Measurements from ENCODE around the gene MVB12B.

The MVB12B gene

GRCh38 chr9:126304207-126304970 is 22.2 kb upstream of the MVB12B start:
- DNase-seq, result no peak

DNA sequence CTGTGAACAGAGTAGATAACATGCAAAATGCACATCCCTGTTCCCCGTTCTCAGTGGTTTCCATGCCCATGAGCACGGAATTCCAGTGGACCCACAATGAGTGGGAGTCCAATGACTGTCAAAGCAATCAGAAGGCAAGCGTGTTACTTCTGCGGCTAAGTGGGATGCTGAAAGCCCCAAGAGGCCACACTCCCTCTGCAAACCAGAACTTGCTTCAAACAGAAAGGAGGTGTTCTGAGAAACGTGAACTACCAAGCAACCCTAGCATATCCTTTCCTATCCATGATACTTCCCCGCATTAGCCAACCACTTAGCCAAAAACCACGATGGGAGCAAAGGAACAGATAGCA is 21.7 kb upstream of the MVB12B start:
- DNase-seq, result no peak

DNA sequence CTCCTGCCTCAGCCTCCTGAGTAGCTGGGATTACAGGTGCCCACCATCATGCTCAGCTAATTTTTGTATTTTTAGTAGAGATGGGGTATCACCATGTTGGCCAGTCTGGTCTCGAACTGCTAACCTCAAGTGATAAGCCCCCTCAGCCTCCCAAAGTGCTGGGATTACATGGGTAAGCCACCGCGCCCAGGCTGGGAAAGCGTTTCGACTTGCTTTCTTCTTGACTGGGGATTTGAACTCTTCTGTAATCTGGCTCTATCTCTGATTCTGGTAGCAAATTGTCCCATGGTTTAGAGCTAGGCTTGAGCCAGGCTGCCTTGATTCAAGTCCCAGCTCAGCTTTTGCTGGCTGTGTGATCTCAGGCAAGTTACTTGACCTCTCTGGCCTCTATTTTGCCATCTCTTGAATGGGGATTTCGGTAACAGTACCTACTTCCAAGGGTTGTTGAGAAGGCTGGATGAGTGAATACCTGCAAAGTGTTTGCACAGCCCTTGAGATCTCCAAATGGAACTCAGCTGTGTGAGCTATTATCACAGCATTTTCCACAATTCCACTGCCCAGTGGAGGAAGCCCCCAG is 20.5 kb upstream of the MVB12B start:
- DNase-seq, result no peak

DNA sequence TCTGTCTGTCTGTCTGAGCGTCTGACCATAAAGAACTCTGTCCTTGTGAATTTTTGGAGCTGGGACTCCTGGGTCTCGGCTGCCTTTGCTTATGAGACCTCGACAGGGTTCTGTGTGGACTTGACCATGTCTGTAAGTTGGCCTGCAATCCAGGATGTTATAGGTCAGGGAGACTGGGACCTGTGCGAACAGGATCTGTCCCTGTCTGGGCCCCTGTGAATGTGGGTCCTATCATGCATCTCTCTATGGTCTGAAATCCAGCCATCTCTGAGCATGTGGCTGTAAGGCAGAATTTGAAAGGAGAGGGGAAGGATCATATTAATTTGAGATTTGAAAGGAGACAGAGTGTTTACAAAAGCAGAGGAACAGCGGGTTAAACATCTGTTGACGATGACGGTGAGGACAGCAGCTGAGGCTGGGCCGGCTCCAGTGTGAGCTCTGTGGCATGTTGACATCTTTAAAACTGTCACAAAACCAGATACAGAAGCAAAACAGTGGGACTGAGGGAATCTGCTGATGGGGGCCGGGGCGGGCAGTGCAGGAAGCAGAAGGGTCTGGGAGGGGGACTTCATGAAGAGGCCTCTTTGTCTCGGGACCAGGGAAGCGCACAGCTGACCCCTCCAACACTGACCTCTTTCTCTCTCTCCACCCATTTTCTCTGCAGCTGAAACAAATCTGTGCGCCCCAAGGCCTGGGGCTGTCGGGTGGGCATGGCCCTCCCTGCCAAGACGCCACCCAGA is 19.1 kb upstream of the MVB12B start:
- DNase-seq, result no peak

GRCh38 chr9:126309427-126310189 is 17.0 kb upstream of the MVB12B start:
- no peak for DNase-seq

- no peak for DNase-seq
Measured at GRCh38 chr9:126312584-126313551, 13.8 kb upstream of the MVB12B start.

DNA sequence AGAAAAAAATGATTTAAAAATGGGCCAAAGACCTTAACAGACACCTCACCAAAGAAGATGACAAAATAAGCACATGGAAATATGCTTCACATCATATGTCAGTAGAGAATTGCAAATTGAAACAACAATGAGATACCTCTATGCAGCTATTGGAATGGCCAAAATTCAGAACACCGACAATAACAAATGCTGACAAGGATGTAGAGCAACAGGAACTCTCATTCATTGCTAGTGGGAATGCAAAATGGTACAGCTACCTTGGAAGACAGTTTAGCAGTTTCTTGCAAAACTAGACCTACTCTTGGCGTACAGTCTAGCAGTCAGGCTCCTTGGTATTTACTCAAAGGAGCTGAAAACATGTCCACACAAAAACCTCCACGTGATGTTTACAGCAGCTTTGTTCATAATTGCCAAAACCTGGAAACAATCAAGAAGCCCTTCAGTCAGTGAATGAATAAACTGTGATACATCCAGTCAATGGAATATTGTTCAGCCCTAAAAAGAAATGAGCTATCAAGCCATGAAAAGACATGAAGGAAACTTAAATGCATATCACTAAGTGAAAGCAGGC is 10.5 kb upstream of the MVB12B start:
- DNase-seq, result no peak

DNA sequence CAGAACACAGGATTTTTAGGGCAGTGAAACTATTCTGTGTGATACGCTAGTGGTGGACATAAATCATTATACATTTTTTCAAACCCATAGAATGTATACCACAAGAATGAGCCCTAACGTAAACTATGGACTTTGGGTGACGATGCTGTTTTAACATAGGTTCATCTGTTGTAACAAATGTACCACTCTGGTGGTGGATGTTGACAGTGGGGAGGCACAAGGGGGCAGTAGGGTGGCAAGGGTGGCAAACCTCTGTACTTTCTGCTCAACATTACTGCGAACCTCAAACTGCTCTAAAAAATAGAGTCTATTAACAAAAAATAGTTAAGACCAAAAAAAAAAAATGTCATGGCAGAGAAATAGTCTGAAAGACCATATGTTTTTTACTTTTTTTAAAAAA is 9.1 kb upstream of the MVB12B start:
- no peak for DNase-seq

DNA sequence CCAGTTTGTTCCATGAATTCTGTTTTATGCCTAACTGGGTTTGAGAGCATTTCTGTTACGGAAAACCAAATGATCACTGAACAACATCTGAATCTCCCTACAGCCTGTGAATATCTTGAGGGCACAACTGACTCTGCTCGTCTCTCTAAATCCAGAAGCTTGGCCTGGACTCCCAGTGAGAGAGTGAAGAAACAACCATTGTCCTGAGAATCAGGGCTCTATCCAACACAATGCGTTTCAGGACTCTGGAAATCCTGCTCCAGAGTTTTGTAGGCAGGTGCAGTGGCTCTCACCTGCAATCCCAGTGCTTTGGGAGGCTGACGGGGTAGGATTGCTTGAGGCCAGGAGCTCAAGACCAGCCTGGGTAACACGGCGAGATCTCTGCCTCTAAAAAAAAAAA is 7.8 kb upstream of the MVB12B start:
- DNase-seq, result no peak

GRCh38 chr9:126319671-126320070 is 7.0 kb upstream of the MVB12B start:
- DNase-seq, result no peak

GRCh38 chr9:126320158-126320922 is 6.3 kb upstream of the MVB12B start:
- DNase-seq, result no peak

DNA sequence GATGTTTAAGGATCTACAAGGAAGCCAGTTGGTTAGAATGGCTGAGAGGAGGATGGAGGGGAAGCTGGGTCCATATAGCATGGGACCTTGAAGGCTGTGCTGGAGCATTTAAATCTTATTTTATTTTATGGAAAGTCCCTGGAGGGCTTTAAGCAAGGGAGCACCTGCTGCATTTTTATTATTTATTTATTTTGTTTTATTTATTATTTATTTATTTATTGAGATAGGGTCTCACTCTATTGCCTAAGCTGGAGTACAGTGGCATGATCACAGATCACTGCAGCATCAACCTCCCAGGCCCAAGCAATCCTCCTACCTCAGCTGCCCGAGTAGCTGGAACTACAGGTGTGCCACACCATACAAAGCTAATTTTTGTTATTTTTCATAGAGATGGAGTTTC is 4.9 kb upstream of the MVB12B start:
- DNase-seq, result no peak

GRCh38 chr9:126325821-126326220 is 808 bp upstream of the MVB12B start:
- DNase-seq, result no peak

DNA sequence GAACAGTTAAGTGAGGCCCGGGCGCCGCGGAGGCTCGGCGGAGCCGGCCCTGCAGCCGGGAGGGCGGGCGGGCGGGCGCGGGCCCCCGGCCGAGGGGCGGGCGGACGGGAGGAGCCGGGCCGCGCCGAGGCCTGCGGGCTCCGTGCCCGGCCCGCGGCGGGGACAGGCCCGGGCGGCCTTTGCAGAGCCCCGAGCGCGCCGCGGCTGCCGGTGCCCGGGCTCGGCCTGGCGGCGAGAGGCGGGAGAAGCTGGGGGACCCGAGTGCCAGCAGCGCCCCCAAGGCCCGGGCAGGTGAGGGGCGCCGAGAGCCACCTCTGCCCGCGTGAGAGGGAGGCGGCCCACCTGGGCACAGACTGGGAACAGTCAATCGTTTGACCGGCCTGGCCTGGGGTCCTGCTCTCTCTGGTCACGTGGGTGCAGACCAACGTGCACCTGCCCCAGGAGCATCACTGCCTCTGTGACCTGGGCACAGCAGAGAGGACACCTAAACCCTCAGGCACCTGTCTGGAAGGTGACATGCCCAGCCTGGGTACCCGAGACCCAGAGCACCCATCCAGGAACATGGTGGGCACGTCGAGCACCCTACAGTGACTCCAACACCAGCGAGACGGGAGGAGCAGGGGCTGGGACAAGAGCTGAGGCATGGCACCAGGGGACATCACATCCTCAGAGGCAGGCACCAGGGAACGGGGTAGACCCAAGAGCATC is 531 bp downstream of the MVB12B start:
- no peak for DNase-seq

DNA sequence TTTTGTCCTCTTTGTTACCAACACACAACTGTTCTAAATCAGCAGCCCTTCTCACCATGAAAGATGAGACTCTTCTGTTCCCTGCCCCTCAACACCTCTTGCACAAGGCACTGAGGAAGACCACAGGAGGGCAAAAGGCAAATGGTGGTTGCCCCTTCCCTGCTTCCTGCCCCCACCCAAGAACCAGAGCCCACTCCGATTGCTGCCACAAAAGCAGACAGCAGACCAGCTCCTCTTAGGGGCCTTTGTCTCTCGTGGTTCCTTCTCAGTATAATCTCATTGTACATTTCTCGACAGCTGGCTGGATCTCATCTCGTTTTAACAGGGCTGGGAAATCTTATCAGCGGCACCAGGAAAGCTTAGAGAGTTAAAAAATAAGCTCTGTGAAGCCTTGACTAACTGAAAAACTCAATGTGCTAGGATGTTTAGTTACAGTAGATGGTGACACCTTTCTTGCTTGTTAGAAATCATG is 1.1 kb downstream of the MVB12B start:
- no peak for DNase-seq

GRCh38 chr9:126328407-126328806 is 1.8 kb downstream of the MVB12B start:
- no peak for DNase-seq

DNA sequence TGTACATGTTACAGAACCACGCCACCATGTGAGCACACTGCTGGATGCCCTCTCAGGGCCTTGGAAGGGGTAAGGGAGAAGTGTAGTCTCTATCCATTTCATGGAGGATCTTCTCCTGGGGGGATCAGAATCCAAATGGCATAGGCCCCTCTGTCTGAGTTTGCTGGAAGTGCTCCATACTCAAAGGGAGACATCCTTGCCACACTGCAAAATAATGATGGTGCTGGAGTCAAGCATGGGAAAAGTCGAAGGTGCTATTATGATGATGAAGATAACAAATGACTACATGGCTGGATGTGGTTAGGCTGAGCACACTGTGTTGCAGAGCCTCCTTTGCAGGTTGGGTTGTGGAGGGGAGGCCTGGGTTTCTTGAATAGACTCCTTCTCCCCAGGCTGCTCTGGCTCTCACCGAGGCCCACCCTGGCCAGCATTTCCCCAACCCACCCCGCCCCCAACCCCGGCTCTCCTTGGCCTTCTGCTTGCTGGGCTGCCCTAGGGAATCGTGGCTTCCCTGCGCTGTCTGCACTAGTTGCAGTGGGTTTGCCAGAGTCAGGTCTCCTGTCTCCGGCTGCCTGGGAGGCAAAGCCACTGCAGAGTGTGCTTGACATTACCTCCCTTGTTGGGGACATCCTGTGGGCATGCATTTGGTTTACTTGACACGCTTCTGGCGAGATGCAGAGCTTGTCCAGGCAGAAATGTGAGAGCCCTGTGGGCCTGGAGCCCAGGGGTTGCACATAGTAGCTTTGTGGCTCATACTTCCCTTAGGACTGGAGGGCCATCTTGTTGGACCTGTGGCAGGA is 3.0 kb downstream of the MVB12B start:
- DNase-seq, result no peak

GRCh38 chr9:126330536-126330935 is 3.9 kb downstream of the MVB12B start:
- DNase-seq, result no peak

- DNase-seq, result no peak
Measured at GRCh38 chr9:126331964-126332748, 5.5 kb downstream of the MVB12B start.

Measured in activated CD4-positive, alpha-beta T cell treated with anti-CD3 and anti-CD28 coated beads, Interleukin-2, amount 50 U/mL, for 16 hours (primary cell).